ENCODE results near the gene KRT78. TPM values are rescaled to one million over a fixed set of nuclear protein-coding genes. Genes with fewer than 3 reads are reported as not detected.

Gene KRT78
- total RNA-seq, 1 experiment from 2014 or later: not detected

DNA sequence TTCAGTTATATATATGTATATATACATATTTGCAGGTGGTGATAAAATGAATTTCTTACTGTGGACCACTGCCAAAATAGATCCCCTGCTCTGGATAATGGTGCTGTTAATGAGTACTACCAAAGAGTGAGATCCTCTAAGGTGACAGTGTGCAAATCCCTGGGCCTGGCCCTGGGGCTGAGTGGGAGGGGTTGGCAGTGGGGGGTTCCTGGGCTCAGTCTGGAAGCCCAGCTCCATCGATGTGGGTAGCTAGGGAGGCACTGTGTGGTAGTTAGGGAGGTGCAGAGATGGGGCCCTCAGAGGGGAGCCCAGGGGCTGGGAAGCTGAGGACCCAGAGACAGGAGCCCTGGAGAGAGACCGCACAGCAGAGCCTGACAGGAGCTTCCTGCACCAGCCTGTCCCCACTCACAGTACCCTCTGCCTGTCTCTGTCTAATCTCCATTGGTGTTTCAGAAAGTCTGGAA is 47.0 kb upstream of the KRT78 start:
- POLR2A ChIA-PET (ENCODE audit: low non-redundant PET): no interaction called here
- Histone ChIP-seq H3K27me3 (replicated peaks; ENCODE audit: insufficient read depth, low read depth, low read length, poor library complexity) (no peaks in the 10 kb centered on the region), H3K4me3 (ENCODE audit: low read depth, low read length, poor library complexity, severe bottlenecking) (no peak overlapping the region), H3K27ac (ENCODE audit: low read depth, low read length, poor library complexity, severe bottlenecking) (no peak overlapping the region), H3K36me3 (ENCODE audit: insufficient read depth, low read length, poor library complexity, severe bottlenecking) (no peaks in the 10 kb centered on the region), H3K9me3 (ENCODE audit: low read depth, low read length, poor library complexity, severe bottlenecking) (no peaks in the 10 kb centered on the region), H3K4me1 (ENCODE audit: insufficient read depth, low read length, poor library complexity, severe bottlenecking) (peaks cover 11% of the 10 kb centered on the region)
- no peak for DNase-seq (ENCODE audit: low spot score)
- BruUV-seq (replicated peaks): no TSS peak
- intact Hi-C loops (cut with micrococcal nuclease; ENCODE audit: unreplicated experiment): no loop called here
- no peak for TF ChIP-seq EZH2 (IDR thresholded peaks at IDR 0.05; ENCODE audit: borderline replicate concordance, low read depth, low read length, poor library complexity, severe bottlenecking)
- TF ChIP-seq, protein P1, sequence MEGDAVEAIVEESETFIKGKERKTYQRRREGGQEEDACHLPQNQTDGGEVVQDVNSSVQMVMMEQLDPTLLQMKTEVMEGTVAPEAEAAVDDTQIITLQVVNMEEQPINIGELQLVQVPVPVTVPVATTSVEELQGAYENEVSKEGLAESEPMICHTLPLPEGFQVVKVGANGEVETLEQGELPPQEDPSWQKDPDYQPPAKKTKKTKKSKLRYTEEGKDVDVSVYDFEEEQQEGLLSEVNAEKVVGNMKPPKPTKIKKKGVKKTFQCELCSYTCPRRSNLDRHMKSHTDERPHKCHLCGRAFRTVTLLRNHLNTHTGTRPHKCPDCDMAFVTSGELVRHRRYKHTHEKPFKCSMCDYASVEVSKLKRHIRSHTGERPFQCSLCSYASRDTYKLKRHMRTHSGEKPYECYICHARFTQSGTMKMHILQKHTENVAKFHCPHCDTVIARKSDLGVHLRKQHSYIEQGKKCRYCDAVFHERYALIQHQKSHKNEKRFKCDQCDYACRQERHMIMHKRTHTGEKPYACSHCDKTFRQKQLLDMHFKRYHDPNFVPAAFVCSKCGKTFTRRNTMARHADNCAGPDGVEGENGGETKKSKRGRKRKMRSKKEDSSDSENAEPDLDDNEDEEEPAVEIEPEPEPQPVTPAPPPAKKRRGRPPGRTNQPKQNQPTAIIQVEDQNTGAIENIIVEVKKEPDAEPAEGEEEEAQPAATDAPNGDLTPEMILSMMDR (conservative IDR thresholded peaks at IDR 0.05; ENCODE audit: low read depth, low read length): no peak
- CTCF ChIA-PET: interaction anchor here (0.5 to 2.6 kb wide), 3 partner anchors 11 to 84 kb away, joined by 3 to 9 read pairs (median 3); no protein-coding TSS in a partner anchor

DNA sequence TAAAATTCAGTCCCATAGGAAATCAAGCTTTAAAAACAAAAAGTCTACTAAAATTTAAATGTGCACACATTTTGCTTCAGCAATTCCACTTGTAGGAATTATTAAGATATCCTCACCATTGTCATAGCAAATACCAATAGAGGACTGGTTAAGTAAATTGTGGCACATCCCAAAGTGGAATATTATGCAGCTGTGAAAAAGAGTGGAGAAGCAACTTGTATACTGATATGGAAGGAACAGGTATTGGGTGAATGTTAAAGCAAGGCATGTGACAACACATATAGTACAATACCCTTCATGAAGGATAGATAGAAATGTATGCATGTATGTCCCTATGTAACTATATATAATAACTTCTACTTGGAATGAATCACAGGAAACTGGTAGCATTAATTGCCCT is 44.2 kb upstream of the KRT78 start:
- H3K27ac ChIP-seq (ENCODE audit: low read depth, low read length, poor library complexity, severe bottlenecking): no peak overlapping the region
- no peaks in the 10 kb centered on the region for H3K36me3 ChIP-seq (ENCODE audit: insufficient read depth, low read length, poor library complexity, severe bottlenecking)
- no TSS peak for BruUV-seq (replicated peaks)
- no peak for TF ChIP-seq EZH2 (IDR thresholded peaks at IDR 0.05; ENCODE audit: borderline replicate concordance, low read depth, low read length, poor library complexity, severe bottlenecking)
- TF ChIP-seq, protein P1 (conservative IDR thresholded peaks at IDR 0.05; ENCODE audit: low read depth, low read length): no peak
- no peak overlapping the region for H3K4me3 ChIP-seq (ENCODE audit: low read depth, low read length, poor library complexity, severe bottlenecking)
- H3K9me3 ChIP-seq (ENCODE audit: low read depth, low read length, poor library complexity, severe bottlenecking): no peaks in the 10 kb centered on the region
- intact Hi-C loops (cut with micrococcal nuclease; ENCODE audit: unreplicated experiment): no loop called here
- POLR2A ChIA-PET (ENCODE audit: low non-redundant PET): no interaction called here
- CTCF ChIA-PET: no interaction called here
- H3K4me1 ChIP-seq (ENCODE audit: insufficient read depth, low read length, poor library complexity, severe bottlenecking): peaks cover 11% of the 10 kb centered on the region
- no peaks in the 10 kb centered on the region for H3K27me3 ChIP-seq (replicated peaks; ENCODE audit: insufficient read depth, low read depth, low read length, poor library complexity)
- DNase-seq (ENCODE audit: low spot score): no peak

DNA sequence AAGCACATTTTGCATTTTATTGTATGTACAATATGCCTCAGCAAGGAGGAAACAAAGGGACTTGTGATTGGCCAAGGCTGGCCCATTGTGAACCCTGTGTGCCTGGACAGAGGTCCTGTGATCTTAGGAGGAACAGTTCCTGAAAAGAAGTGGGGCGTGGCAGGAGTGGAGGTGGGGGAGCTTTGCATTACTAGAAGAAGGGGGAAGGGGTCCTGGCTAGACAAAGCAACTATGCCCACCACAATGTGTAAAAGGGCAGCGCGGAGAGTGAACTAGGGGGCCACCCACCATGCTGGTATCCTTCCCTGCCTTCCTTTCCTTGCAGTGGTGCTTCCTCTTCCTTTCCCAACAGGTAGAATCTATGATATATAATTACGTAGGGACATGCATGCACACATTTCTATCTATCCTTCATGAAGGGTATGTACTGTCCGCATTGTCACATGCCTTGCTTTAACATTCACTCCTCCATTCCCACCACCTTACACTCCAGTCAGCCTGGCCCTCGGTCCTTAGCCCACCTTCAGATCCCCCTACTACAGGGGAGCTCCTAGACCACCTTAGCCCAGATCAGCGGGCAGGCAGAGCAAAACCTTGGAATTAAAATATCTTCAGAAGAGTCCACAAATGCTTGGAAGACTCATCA is 43.5 kb upstream of the KRT78 start:
- no peaks in the 10 kb centered on the region for H3K27me3 ChIP-seq (replicated peaks; ENCODE audit: insufficient read depth, low read depth, low read length, poor library complexity)
- no TSS peak for BruUV-seq (replicated peaks)
- DNase-seq (ENCODE audit: low spot score): no peak
- H3K27ac ChIP-seq (ENCODE audit: low read depth, low read length, poor library complexity, severe bottlenecking): no peak overlapping the region
- POLR2A ChIA-PET (ENCODE audit: low non-redundant PET): no interaction called here
- TF ChIP-seq, protein P1 (conservative IDR thresholded peaks at IDR 0.05; ENCODE audit: low read depth, low read length): no peak
- TF ChIP-seq EZH2 (IDR thresholded peaks at IDR 0.05; ENCODE audit: borderline replicate concordance, low read depth, low read length, poor library complexity, severe bottlenecking): no peak
- CTCF ChIA-PET: no interaction called here
- no peaks in the 10 kb centered on the region for H3K36me3 ChIP-seq (ENCODE audit: insufficient read depth, low read length, poor library complexity, severe bottlenecking)
- H3K4me3 ChIP-seq (ENCODE audit: low read depth, low read length, poor library complexity, severe bottlenecking): no peak overlapping the region
- intact Hi-C loops (cut with micrococcal nuclease; ENCODE audit: unreplicated experiment): no loop called here
- peaks cover 11% of the 10 kb centered on the region for H3K4me1 ChIP-seq (ENCODE audit: insufficient read depth, low read length, poor library complexity, severe bottlenecking)
- no peaks in the 10 kb centered on the region for H3K9me3 ChIP-seq (ENCODE audit: low read depth, low read length, poor library complexity, severe bottlenecking)

Data from A673 (cell line).